HepG2 (cell line): ENCODE results near the gene DCST2. TPM values are rescaled to one million over a fixed set of nuclear protein-coding genes. Genes with fewer than 3 reads are reported as not detected.
A peak's percentile ranks its signal among the peaks of the same experiment; 100 is the strongest.

Source experiments
- ATAC-seq: fragments of 200-7000 bp; cut with Tn5 transposase; 3 replicates; pipeline ENCODE4 v1.9.1; 2020; ENCODE audit warnings: mild to moderate bottlenecking, moderate library complexity
- BruUV-seq: library from RNA; stranded (reverse); fragments of 400-500 nt; replicated peaks from 2 replicates; lab custom pipeline; 2021; lab: Mats Ljungman, UMichigan
- CTCF ChIA-PET: fragments of 300-600 bp; formaldehyde crosslinking; extraction: SDS; loops from one replicate; lab custom pipeline; 2021; ENCODE audit warnings: low total read pairs, inconsistent platforms, low intra/inter-chr PET ratio; lab: Yijun Ruan, JAX
- POLR2A ChIA-PET: fragments of 350-600 bp; sonication (Branson Sonifier 250); formaldehyde crosslinking; loops from one replicate; lab custom pipeline; 2020; ENCODE audit warnings: antibody characterized with exemption, inconsistent platforms; lab: Yijun Ruan, JAX
- DNase-seq: peaks from one replicate; pipeline ENCODE4 v3.0.0-alpha.2; 2015; ENCODE audit warnings: low spot score
- FAIRE-seq: peaks from 3 replicates; lab custom pipeline; 2011; peaks lifted over from hg19 to GRCh38; lab: Jason Lieb, UNC
- H2AFZ ChIP-seq: one replicate; pipeline ENCODE4 v1.6.1; 2011; ENCODE audit warnings: low read length, inconsistent platforms
- H3K27ac ChIP-seq: fragments of 300-600 bp; 3 replicates; pipeline ENCODE4 v1.8.0; 2011; ENCODE audit warnings: mixed run types, mild to moderate bottlenecking, mixed read lengths, low read length, inconsistent platforms; ENCODE audit not compliant: insufficient read depth; ENCODE audit errors: extremely low read length
- H3K27me3 ChIP-seq, 2 experiments: fragments of 200-600 bp in 1 of 2; 2 replicates in 1 of 2; 3 replicates in 1 of 2; pipeline versions ENCODE4 v1.6.0 to v1.8.0; 2011; ENCODE audit warnings: low read length in 2 of 2, mild to moderate bottlenecking in 2 of 2, moderate library complexity in 2 of 2, inconsistent platforms in 1 of 2; ENCODE audit not compliant: insufficient read depth in 2 of 2, control insufficient read depth in 1 of 2
- H3K36me3 ChIP-seq, 2 experiments: fragments of 200-600 bp in 1 of 2; replicated peaks in 1 of 2; 2 replicates in 1 of 2; 3 replicates in 1 of 2; pipeline versions ENCODE4 v1.5.1 to v1.8.0; 2011; ENCODE audit warnings: low read length in 2 of 2, inconsistent platforms in 1 of 2; ENCODE audit not compliant: insufficient read depth in 2 of 2, control insufficient read depth in 1 of 2
- H3K4me1 ChIP-seq: 2 replicates; pipeline ENCODE4 v1.5.1; 2012; ENCODE audit warnings: low read length, inconsistent platforms; ENCODE audit not compliant: insufficient read depth
- H3K4me2 ChIP-seq: 2 replicates; pipeline ENCODE4 v1.6.0; 2011; ENCODE audit warnings: low read depth, low read length, inconsistent platforms
- H3K4me3 ChIP-seq, 3 experiments: fragments of 200-600 bp in 1 of 3; sonication (generic), shearing (Covaris generic) in 1 of 3; replicated peaks in 1 of 3; 2 replicates each; pipeline ENCODE4 v1.5.1; 2011 to 2016; ENCODE audit warnings: low read length in 3 of 3, inconsistent platforms in 2 of 3, low read depth in 2 of 3, mild to moderate bottlenecking in 2 of 3, control low read depth in 1 of 3, mixed read lengths in 1 of 3; ENCODE audit not compliant: insufficient read depth in 1 of 3
- H3K79me2 ChIP-seq: one replicate; pipeline ENCODE4 v1.6.1; 2011; ENCODE audit warnings: low read length, inconsistent platforms; ENCODE audit not compliant: insufficient read depth
- H3K9ac ChIP-seq: 2 replicates; pipeline ENCODE4 v1.6.0; 2011; ENCODE audit warnings: mild to moderate bottlenecking, low read depth, low read length, inconsistent platforms; ENCODE audit not compliant: insufficient read depth
- H3K9me3 ChIP-seq: 2 replicates; pipeline ENCODE4 v1.5.1; 2012; ENCODE audit warnings: mild to moderate bottlenecking, low read length
- H4K20me1 ChIP-seq: 2 replicates; pipeline ENCODE4 v1.6.0; 2011; ENCODE audit warnings: inconsistent platforms, mild to moderate bottlenecking, low read length, moderate library complexity; ENCODE audit not compliant: insufficient read depth
- ATF7-NPFF ChIP-seq: sonication (generic); formaldehyde crosslinking; IDR thresholded peaks from 2 replicates; pipeline ENCODE4 v1.8.1; 2023; ENCODE audit warnings: mild to moderate bottlenecking, low read depth, missing genetic modification reagents, moderate library complexity
- GABPA ChIP-seq, 2 experiments: IDR thresholded peaks; 2 replicates each; pipeline ENCODE4 v1.6.1; 2011 to 2016; ENCODE audit warnings: low read depth in 2 of 2, low read length in 1 of 2, missing biosample characterization in 1 of 2, missing genetic modification characterization in 1 of 2
- HOXA7 ChIP-seq: sonication (generic); formaldehyde crosslinking; IDR thresholded peaks from 2 replicates; pipeline ENCODE4 v1.8.1; 2022; ENCODE audit warnings: mild to moderate bottlenecking, missing genetic modification reagents, moderate library complexity
- JUNB ChIP-seq: sonication (generic); formaldehyde crosslinking; IDR thresholded peaks from 2 replicates; pipeline ENCODE4 v1.8.0; 2022; ENCODE audit warnings: missing genetic modification reagents, mild to moderate bottlenecking, borderline replicate concordance
- MEF2D ChIP-seq: sonication (generic); formaldehyde crosslinking; IDR thresholded peaks from 2 replicates; pipeline ENCODE4 v1.5.1; 2020; ENCODE audit warnings: mild to moderate bottlenecking, missing genetic modification reagents
- POLR2G ChIP-seq: fragments of 200-400 bp; formaldehyde crosslinking; IDR thresholded peaks from 2 replicates; pipeline ENCODE4 v1.6.1; 2018; ENCODE audit warnings: mild to moderate bottlenecking, low read depth, low read length, moderate library complexity
- RNF2 ChIP-seq: fragments of 450-650 bp; conservative IDR thresholded peaks from 2 replicates; pipeline ENCODE4 v1.6.1; 2016; ENCODE audit warnings: low read depth
- SMAD3 ChIP-seq: sonication (generic); formaldehyde crosslinking; IDR thresholded peaks from 2 replicates; pipeline ENCODE4 v1.4.0; 2020; ENCODE audit warnings: missing genetic modification reagents
- SPEN ChIP-seq: sonication (generic); formaldehyde crosslinking; IDR thresholded peaks from 2 replicates; pipeline ENCODE4 v1.5.1; 2020; ENCODE audit warnings: low read depth, mild to moderate bottlenecking, missing genetic modification reagents
- ZBTB42 ChIP-seq: sonication (generic); formaldehyde crosslinking; IDR thresholded peaks from 2 replicates; pipeline ENCODE4 v1.5.0; 2020; ENCODE audit warnings: mild to moderate bottlenecking, missing genetic modification reagents
- ZNF709 ChIP-seq: sonication (generic); formaldehyde crosslinking; IDR thresholded peaks from 2 replicates; pipeline ENCODE4 v1.5.0; 2020; ENCODE audit warnings: mild to moderate bottlenecking, missing genetic modification reagents
- WGBS: methylation state at CpG from one replicate; pipeline ENCODE4 v1.1.6; 2017; ENCODE audit warnings: low lambda C conversion rate; 5-methylcytosine and 5-hydroxymethylcytosine counted together
- in situ Hi-C: cut with HindIII; loops from 2 replicates; pipeline ENCODE4 v1.10.0; 2017; ENCODE audit warnings: low pct_unique_long_range_greater_than_20kb; ENCODE audit not compliant: extremely low pct_ligation_motif_present
- intact Hi-C: fragments of 100-400 bp; cut with micrococcal nuclease; formaldehyde crosslinking; loops from one replicate; pipeline ENCODE4 v1.10.0; 2022; ENCODE audit not compliant: unreplicated experiment
- polyA plus RNA-seq, 8 experiments: library from polyadenylated mRNA; depleted of rRNA in 3 of 8; stranded (reverse) in 7 of 8; unstranded in 1 of 8; fragments of >200 nt; fragmentation: Illumina TruSeq in 4 of 8; extraction: Trizol in 4 of 8; gene quantifications; 2 replicates each; pipeline versions ENCODE4 v1.2.1 to v1.2.3, GENCODE V29; 2011 to 2016; ENCODE audit warnings: low read depth in 4 of 8, missing spikeins in 1 of 8, mixed read lengths in 1 of 8; ENCODE audit not compliant: insufficient read depth in 1 of 8
- total RNA-seq, 5 experiments: library from RNA; depleted of rRNA; stranded (reverse); fragments of >200 nt; fragmentation: Illumina TruSeq; extraction: Trizol; gene quantifications; 2 replicates each; pipeline ENCODE4 v1.2.3, GENCODE V29; 2016; ENCODE audit warnings: low read depth in 1 of 5
- TF ChIP-seq, protein P1 (sequence below): sonication (generic); formaldehyde crosslinking; IDR thresholded peaks from 2 replicates; pipeline ENCODE4 v1.5.1; 2020; ENCODE audit warnings: mild to moderate bottlenecking, moderate library complexity, missing genetic modification reagents
- TF ChIP-seq, protein P2 (sequence below): sonication (generic); formaldehyde crosslinking; IDR thresholded peaks from 2 replicates; pipeline ENCODE4; 2020; ENCODE audit warnings: missing genetic modification reagents, mild to moderate bottlenecking, borderline replicate concordance
- TF ChIP-seq, protein P3 (sequence below): IDR thresholded peaks from 2 replicates; pipeline ENCODE4 v1.4.0; 2020; ENCODE audit warnings: mild to moderate bottlenecking, missing genetic modification reagents

Gene DCST2
- total and polyA plus RNA-seq, 2 of the 13 experiments (the other 11 are each of a cell fraction or from before 2014, with no cell fraction given): 0.74 TPM; not detected in 1

DNA sequence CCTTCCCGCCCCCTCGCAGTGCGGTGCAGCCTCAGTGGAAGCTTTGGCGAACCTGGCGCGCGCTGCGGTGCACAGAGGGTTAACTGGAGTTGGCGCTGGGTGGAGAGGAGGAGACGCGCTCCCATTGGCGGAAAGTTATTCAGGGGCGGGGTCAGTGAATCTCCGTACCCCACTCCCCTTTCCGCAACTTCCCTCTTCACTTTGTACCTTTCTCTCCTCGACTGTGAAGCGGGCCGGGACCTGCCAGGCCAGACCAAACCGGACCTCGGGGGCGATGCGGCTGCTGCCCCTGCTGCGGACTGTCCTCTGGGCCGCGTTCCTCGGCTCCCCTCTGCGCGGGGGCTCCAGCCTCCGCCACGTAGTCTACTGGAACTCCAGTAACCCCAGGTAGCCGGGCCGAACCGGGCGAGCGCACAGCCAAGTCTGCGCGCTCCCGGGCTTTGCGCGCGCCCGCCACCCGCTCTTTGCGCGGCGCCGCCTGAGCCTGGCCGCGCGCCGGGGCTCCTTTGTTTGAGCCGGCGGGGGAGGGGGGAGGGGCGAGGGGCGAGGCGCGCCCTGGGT is 30.0 kb upstream of the DCST2 start, which contains the start of gene EFNA4:
EFNA4 (plus strand) TSS at position 191 of the 561 bp plus-strand sequence; CDS start at position 275, 84 bp downstream.
- in situ Hi-C loops (loop anchor here (5.0 kb wide), 1 partner anchor 81 kb away; the partner anchor contains the start of gene FLAD1), intact Hi-C loops (loop anchor here (2.0 to 5.0 kb wide), 2 partner anchors 66 to 89 kb away; partner anchors contain the start of gene CKS1B)
- 2% methylated on average over 20 of the region's 57 CpGs for WGBS
- BruUV-seq: no TSS peak
- Histone ChIP-seq H3K9me3 (no peaks in the 10 kb centered on the region), H3K4me1 (peaks cover 32% of the 10 kb centered on the region), H3K4me2 (peak within 1 kb of the TSS; percentile 100), H3K27ac (peak within 1 kb of the TSS; percentile 92), H3K9ac (peak within 1 kb of the TSS; percentile 85), H3K36me3 (peaks cover under 1 to 5% of the 10 kb centered on the region in 2 experiments; a peak in 3 of 5 replicates), H3K79me2 (peaks cover 9% of the 10 kb centered on the region), H3K4me3 (peak within 1 kb of the TSS; percentile 72 to 91 (median 83)), H4K20me1 (no peaks in the 10 kb centered on the region), H3K27me3 (no peaks in the 10 kb centered on the region), H2AFZ (peak within 1 kb of the TSS; percentile 8)
- ChIA-PET POLR2A (interaction anchor here (0.8 to 3.0 kb wide), 13 partner anchors 11 to 127 kb away, joined by 3 to 11 read pairs (median 3); partner anchors contain the start of genes ADAM15, EFNA3, PBXIP1 and PMVK), CTCF (interaction anchor here (4.0 kb wide), 1 partner anchor 21 kb away, joined by 39 read pairs; no protein-coding TSS in a partner anchor)
- FAIRE-seq (peak; percentile 84), ATAC-seq (peak; percentile 84), DNase-seq (peak; percentile 82)
- TF ChIP-seq GABPA (IDR thresholded peaks at IDR 0.05; ENCODE audit: low read depth, low read length) (no peak), GABPA (CRISPR knock-in tag; IDR thresholded peaks at IDR 0.05; ENCODE audit: low read depth) (peak; percentile 39; the same call in 1 of the 2 replicates), MEF2D (CRISPR knock-in tag) (no peak), ZBTB42 (0 out of 2 replicates have a peak, but pooled peaks have one; percentile 65), SMAD3 (CRISPR knock-in tag) (0 out of 2 replicates have a peak, but pooled peaks have one; percentile 19), ZNF709 (0 out of 2 replicates have a peak, but pooled peaks have one; percentile 40), RNF2 (no peak), HOXA7 (CRISPR knock-in tag) (no peak), ATF7-NPFF (CRISPR knock-in tag) (peak; percentile 30; the same call in 1 of the 2 replicates), JUNB (CRISPR knock-in tag) (no peak), SPEN (CRISPR knock-in tag) (peak; percentile 53; the same call in 1 of the 2 replicates), POLR2G (peak; percentile 86)
- TF ChIP-seq, protein P1, sequence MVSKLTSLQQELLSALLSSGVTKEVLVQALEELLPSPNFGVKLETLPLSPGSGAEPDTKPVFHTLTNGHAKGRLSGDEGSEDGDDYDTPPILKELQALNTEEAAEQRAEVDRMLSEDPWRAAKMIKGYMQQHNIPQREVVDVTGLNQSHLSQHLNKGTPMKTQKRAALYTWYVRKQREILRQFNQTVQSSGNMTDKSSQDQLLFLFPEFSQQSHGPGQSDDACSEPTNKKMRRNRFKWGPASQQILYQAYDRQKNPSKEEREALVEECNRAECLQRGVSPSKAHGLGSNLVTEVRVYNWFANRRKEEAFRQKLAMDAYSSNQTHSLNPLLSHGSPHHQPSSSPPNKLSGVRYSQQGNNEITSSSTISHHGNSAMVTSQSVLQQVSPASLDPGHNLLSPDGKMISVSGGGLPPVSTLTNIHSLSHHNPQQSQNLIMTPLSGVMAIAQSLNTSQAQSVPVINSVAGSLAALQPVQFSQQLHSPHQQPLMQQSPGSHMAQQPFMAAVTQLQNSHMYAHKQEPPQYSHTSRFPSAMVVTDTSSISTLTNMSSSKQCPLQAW: 0 out of 2 replicates have a peak, but pooled peaks have one; percentile 21
- TF ChIP-seq, protein P2, sequence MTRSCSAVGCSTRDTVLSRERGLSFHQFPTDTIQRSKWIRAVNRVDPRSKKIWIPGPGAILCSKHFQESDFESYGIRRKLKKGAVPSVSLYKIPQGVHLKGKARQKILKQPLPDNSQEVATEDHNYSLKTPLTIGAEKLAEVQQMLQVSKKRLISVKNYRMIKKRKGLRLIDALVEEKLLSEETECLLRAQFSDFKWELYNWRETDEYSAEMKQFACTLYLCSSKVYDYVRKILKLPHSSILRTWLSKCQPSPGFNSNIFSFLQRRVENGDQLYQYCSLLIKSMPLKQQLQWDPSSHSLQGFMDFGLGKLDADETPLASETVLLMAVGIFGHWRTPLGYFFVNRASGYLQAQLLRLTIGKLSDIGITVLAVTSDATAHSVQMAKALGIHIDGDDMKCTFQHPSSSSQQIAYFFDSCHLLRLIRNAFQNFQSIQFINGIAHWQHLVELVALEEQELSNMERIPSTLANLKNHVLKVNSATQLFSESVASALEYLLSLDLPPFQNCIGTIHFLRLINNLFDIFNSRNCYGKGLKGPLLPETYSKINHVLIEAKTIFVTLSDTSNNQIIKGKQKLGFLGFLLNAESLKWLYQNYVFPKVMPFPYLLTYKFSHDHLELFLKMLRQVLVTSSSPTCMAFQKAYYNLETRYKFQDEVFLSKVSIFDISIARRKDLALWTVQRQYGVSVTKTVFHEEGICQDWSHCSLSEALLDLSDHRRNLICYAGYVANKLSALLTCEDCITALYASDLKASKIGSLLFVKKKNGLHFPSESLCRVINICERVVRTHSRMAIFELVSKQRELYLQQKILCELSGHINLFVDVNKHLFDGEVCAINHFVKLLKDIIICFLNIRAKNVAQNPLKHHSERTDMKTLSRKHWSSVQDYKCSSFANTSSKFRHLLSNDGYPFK (CRISPR knock-in tag): 0 out of 2 replicates have a peak, but pooled peaks have one; percentile 30
- TF ChIP-seq, protein P3, sequence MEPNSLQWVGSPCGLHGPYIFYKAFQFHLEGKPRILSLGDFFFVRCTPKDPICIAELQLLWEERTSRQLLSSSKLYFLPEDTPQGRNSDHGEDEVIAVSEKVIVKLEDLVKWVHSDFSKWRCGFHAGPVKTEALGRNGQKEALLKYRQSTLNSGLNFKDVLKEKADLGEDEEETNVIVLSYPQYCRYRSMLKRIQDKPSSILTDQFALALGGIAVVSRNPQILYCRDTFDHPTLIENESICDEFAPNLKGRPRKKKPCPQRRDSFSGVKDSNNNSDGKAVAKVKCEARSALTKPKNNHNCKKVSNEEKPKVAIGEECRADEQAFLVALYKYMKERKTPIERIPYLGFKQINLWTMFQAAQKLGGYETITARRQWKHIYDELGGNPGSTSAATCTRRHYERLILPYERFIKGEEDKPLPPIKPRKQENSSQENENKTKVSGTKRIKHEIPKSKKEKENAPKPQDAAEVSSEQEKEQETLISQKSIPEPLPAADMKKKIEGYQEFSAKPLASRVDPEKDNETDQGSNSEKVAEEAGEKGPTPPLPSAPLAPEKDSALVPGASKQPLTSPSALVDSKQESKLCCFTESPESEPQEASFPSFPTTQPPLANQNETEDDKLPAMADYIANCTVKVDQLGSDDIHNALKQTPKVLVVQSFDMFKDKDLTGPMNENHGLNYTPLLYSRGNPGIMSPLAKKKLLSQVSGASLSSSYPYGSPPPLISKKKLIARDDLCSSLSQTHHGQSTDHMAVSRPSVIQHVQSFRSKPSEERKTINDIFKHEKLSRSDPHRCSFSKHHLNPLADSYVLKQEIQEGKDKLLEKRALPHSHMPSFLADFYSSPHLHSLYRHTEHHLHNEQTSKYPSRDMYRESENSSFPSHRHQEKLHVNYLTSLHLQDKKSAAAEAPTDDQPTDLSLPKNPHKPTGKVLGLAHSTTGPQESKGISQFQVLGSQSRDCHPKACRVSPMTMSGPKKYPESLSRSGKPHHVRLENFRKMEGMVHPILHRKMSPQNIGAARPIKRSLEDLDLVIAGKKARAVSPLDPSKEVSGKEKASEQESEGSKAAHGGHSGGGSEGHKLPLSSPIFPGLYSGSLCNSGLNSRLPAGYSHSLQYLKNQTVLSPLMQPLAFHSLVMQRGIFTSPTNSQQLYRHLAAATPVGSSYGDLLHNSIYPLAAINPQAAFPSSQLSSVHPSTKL: no peak
